A673 (cell line): ENCODE results near the gene COL4A2. TPM values are rescaled to one million over a fixed set of nuclear protein-coding genes. Genes with fewer than 3 reads are reported as not detected.

Source experiments
- BruUV-seq: library from RNA; stranded (reverse); fragments of 400-500 nt; replicated peaks from 2 replicates; lab custom pipeline; 2021; lab: Mats Ljungman, UMichigan
- CTCF ChIA-PET: fragments of 300-600 bp; sonication (Branson Sonifier 250); formaldehyde crosslinking; loops from one replicate; lab custom pipeline; 2022; ENCODE audit warnings: antibody characterized with exemption; lab: Charles Lee
- POLR2A ChIA-PET: fragments of 300-600 bp; sonication (Branson Sonifier 250); formaldehyde crosslinking; loops from one replicate; lab custom pipeline; 2022; ENCODE audit warnings: antibody characterized with exemption; ENCODE audit not compliant: low non-redundant PET; lab: Charles Lee
- DNase-seq: peaks from one replicate; pipeline ENCODE4 v3.0.0-alpha.2; 2015; ENCODE audit warnings: low spot score
- H3K27ac ChIP-seq: fragments of 200-600 bp; sonication (generic); 2 replicates; pipeline ENCODE4 v1.5.1; 2016; ENCODE audit warnings: mixed run types, low read depth, mild to moderate bottlenecking, mixed read lengths, antibody characterized with exemption, low read length; ENCODE audit not compliant: poor library complexity, severe bottlenecking
- H3K27me3 ChIP-seq: fragments of 200-600 bp; sonication (generic); replicated peaks from 2 replicates; pipeline ENCODE4 v1.6.1; 2017; ENCODE audit warnings: mixed run types, low read depth, mild to moderate bottlenecking, mixed read lengths, antibody characterized with exemption, low read length; ENCODE audit not compliant: insufficient read depth, poor library complexity
- H3K36me3 ChIP-seq: fragments of 200-600 bp; sonication (generic); 2 replicates; pipeline ENCODE4 v1.6.1; 2016; ENCODE audit warnings: mixed run types, mild to moderate bottlenecking, mixed read lengths, antibody characterized with exemption, low read length; ENCODE audit not compliant: insufficient read depth, poor library complexity, severe bottlenecking
- H3K4me1 ChIP-seq: fragments of 200-600 bp; sonication (generic); 2 replicates; pipeline ENCODE4 v1.6.1; 2017; ENCODE audit warnings: mixed run types, mild to moderate bottlenecking, mixed read lengths, antibody characterized with exemption, low read length; ENCODE audit not compliant: insufficient read depth, poor library complexity, severe bottlenecking
- H3K4me3 ChIP-seq: fragments of 200-600 bp; sonication (generic); 2 replicates; pipeline ENCODE4 v1.5.1; 2016; ENCODE audit warnings: low read depth, mixed run types, mild to moderate bottlenecking, mixed read lengths, low read length; ENCODE audit not compliant: poor library complexity, severe bottlenecking
- H3K9me3 ChIP-seq: fragments of 200-600 bp; sonication (generic); 2 replicates; pipeline ENCODE4 v1.6.1; 2016; ENCODE audit warnings: mixed run types, low read depth, mild to moderate bottlenecking, mixed read lengths, antibody characterized with exemption, low read length; ENCODE audit not compliant: poor library complexity, severe bottlenecking
- EZH2 ChIP-seq: fragments of 200-600 bp; sonication (generic); IDR thresholded peaks from 2 replicates; pipeline ENCODE4 v1.6.1; 2017; ENCODE audit warnings: borderline replicate concordance, low read depth, mild to moderate bottlenecking, mixed read lengths, antibody characterized with exemption, low read length; ENCODE audit not compliant: poor library complexity, severe bottlenecking
- intact Hi-C: fragments of 100-400 bp; cut with micrococcal nuclease; formaldehyde crosslinking; loops from one replicate; pipeline ENCODE4 v1.10.0; 2022; ENCODE audit not compliant: unreplicated experiment
- total RNA-seq: library from RNA; stranded (reverse); gene quantifications from 2 replicates; pipeline ENCODE4 v1.2.3, GENCODE V29; 2021
- TF ChIP-seq, protein P1 (sequence below): fragments of 300-800, 200-600 bp; sonication (generic); conservative IDR thresholded peaks from 2 replicates; pipeline ENCODE4 v1.5.1; 2017; ENCODE audit warnings: low read depth, mild to moderate bottlenecking, antibody characterized with exemption, low read length, moderate library complexity, mixed read lengths

Gene COL4A2
- total RNA-seq, 1 experiment from 2014 or later, result 184 TPM

DNA sequence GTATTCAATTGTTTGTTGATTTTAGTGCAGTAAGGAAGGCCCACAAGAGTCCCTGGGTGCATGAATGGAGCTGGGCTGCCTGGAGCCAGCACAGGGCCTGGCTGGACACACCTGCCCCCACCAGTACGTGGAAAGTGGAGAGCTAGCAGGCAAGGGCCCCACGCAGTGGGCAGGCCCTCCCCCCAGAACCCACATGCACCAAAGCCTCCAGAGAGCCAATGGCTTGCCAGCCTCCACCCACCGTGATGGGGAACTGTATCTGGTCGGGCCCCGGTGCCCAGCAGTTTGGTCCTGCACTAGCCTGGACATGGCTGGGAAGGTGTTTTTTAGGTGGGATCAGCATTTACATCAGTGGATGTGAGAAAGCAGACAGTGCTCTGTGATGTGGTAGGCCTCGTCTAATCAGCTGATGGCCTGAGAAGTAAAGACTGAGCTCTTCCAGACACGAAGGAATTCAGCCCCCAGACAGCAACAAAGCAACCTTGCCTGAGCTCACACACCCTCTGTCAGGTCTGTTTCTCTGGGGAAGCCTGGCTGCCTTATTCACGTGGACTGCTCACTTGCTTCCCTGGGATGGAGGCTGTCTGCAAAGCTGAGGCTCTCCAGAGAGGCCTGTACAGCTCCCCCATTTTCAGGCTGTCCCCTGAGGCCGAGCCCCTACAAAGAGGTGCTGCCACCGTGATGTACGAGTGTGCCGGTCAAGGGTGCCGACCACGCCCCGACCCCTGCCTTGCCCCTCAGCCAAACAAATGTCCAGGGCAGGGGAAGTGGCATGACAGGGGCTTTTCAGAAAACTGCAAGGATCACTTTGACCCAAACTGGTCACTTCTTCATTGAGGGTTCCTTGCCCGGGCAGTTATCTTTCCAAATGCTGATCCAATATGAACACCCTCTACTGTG lies 226.9 kb downstream of the COL4A2 start:
- Histone ChIP-seq H3K4me1 (peaks cover 8% of the 10 kb centered on the region), H3K9me3 (no peaks in the 10 kb centered on the region), H3K4me3 (no peak overlapping the region), H3K27ac (no peak overlapping the region), H3K27me3 (no peaks in the 10 kb centered on the region), H3K36me3 (no peaks in the 10 kb centered on the region)
- BruUV-seq, result no TSS peak
- CTCF ChIA-PET, result no interaction called here
- POLR2A ChIA-PET, result no interaction called here
- intact Hi-C loops, result no loop called here
- no peak for DNase-seq
- TF ChIP-seq EZH2, result no peak
- TF ChIP-seq, protein P1, sequence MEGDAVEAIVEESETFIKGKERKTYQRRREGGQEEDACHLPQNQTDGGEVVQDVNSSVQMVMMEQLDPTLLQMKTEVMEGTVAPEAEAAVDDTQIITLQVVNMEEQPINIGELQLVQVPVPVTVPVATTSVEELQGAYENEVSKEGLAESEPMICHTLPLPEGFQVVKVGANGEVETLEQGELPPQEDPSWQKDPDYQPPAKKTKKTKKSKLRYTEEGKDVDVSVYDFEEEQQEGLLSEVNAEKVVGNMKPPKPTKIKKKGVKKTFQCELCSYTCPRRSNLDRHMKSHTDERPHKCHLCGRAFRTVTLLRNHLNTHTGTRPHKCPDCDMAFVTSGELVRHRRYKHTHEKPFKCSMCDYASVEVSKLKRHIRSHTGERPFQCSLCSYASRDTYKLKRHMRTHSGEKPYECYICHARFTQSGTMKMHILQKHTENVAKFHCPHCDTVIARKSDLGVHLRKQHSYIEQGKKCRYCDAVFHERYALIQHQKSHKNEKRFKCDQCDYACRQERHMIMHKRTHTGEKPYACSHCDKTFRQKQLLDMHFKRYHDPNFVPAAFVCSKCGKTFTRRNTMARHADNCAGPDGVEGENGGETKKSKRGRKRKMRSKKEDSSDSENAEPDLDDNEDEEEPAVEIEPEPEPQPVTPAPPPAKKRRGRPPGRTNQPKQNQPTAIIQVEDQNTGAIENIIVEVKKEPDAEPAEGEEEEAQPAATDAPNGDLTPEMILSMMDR, result no peak

DNA sequence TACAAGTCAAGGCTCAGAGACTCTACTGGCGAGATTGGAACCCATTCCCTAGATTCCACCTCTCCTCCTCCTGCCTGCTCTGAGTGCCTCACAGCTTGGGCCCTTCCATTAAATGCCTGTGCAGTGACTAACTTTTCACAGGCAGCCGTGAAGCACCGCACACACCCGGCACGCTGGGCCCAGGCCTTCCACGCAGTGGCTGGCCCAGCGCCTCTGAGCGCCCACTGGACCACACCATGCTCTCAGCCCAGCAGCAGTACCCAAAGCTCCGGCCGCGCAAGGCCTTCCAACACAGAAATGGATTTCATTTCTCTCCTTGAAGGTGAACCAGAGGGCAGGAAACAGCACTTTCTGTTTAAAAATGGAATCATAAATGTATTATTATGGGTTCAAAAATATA lies 228.4 kb downstream of the COL4A2 start:
- BruUV-seq, result no TSS peak
- H3K27ac ChIP-seq, result no peak overlapping the region
- H3K27me3 ChIP-seq, result no peaks in the 10 kb centered on the region
- CTCF ChIA-PET, result no interaction called here
- no peak for TF ChIP-seq EZH2
- no peak for DNase-seq
- no peak overlapping the region for H3K4me3 ChIP-seq
- no peaks in the 10 kb centered on the region for H3K9me3 ChIP-seq
- peaks cover 8% of the 10 kb centered on the region for H3K4me1 ChIP-seq
- intact Hi-C loops, result no loop called here
- H3K36me3 ChIP-seq, result no peaks in the 10 kb centered on the region
- POLR2A ChIA-PET, result no interaction called here

DNA sequence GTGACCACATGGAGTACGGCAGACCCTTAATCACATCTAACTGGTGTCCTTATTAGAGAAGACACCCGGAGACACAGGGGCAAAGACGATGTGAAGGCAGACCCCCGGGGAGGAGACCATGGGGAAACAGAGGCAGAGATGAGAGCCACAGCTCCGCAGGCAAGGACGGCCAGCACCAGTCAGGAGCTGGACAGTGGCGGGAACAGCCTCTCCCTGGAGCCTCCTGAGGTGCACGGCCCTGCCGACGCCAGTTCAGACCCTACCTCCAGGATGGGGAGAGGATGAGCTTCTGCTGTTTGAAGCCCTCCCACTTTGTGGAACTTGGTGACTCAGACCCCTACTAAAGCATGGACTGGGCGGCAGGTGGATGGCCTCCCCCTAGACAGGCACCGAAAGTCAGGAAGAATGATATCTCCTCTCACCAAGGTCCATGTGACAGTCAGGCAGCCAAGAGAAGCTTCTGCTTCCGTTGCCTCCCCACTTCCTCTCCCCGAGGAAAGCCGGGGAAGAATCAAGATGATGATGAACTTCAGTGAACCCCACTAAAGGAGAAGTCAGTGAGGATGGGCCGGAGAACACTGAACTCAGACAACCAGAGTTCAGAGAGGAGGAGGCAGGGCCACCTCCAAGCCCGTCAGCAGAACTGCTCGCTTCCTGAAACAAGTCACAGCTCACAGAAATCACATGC lies 229.1 kb downstream of the COL4A2 start:
- Histone ChIP-seq H3K4me3 (no peak overlapping the region), H3K27me3 (no peaks in the 10 kb centered on the region), H3K9me3 (no peaks in the 10 kb centered on the region), H3K27ac (no peak overlapping the region), H3K4me1 (peaks cover 8% of the 10 kb centered on the region), H3K36me3 (no peaks in the 10 kb centered on the region)
- intact Hi-C loops, result no loop called here
- ChIA-PET CTCF (no interaction called here), POLR2A (no interaction called here)
- TF ChIP-seq, protein P1, result no peak
- TF ChIP-seq EZH2, result no peak
- no TSS peak for BruUV-seq
- DNase-seq, result no peak
